Liver (tissue), 9 donors: ENCODE results near the gene C16orf86. TPM values are rescaled to one million over a fixed set of nuclear protein-coding genes. Genes with fewer than 3 reads are reported as not detected.

ENCODE experiments used
- DNase-seq: peaks from one replicate; pipeline ENCODE4 v3.0.0-alpha.2; 2017; ENCODE audit warnings: low spot score
- H3K27ac ChIP-seq, 2 donors: one replicate each; pipeline ENCODE4 v1.7.0; 2013; ENCODE audit warnings: inconsistent platforms in 2 of 2, low read length in 2 of 2, control low read depth in 1 of 2, low read depth in 1 of 2, mild to moderate bottlenecking in 1 of 2
- H3K27me3 ChIP-seq, 4 donors: one replicate each; pipeline versions ENCODE4 v1.6.1 to v1.7.0; 2013; ENCODE audit warnings: low read length in 3 of 4, inconsistent platforms in 1 of 4, mild to moderate bottlenecking in 1 of 4, moderate library complexity in 1 of 4; ENCODE audit not compliant: control insufficient read depth in 4 of 4, insufficient read depth in 4 of 4
- H3K36me3 ChIP-seq, 4 donors: one replicate each; pipeline versions ENCODE4 v1.6.1 to v1.7.0; 2013; ENCODE audit warnings: low read length in 3 of 4, mild to moderate bottlenecking in 3 of 4, low read depth in 1 of 4, moderate library complexity in 1 of 4; ENCODE audit not compliant: control insufficient read depth in 4 of 4, insufficient read depth in 3 of 4
- H3K4me1 ChIP-seq, 4 donors: one replicate each; pipeline versions ENCODE4 v1.6.1 to v1.7.0; 2013; ENCODE audit warnings: low read length in 3 of 4, mild to moderate bottlenecking in 3 of 4, moderate library complexity in 1 of 4; ENCODE audit not compliant: control insufficient read depth in 4 of 4, insufficient read depth in 4 of 4
- H3K4me3 ChIP-seq, 3 donors: one replicate each; pipeline versions ENCODE4 v1.6.1 to v1.7.0; 2013; ENCODE audit warnings: low read length in 3 of 3, control low read depth in 1 of 3, low read depth in 1 of 3, mild to moderate bottlenecking in 1 of 3
- H3K9ac ChIP-seq, 2 donors: one replicate each; pipeline ENCODE4 v1.7.0; 2013; ENCODE audit warnings: low read length in 2 of 2, mild to moderate bottlenecking in 2 of 2, moderate library complexity in 2 of 2, control low read depth in 1 of 2, low read depth in 1 of 2
- H3K9me3 ChIP-seq, 4 donors: one replicate each; pipeline versions ENCODE4 v1.6.1 to v1.7.0; 2013; ENCODE audit warnings: low read length in 3 of 4; ENCODE audit not compliant: control insufficient read depth in 4 of 4
- ATF3 ChIP-seq: IDR thresholded peaks from 2 replicates; pipeline ENCODE4 v1.6.1; 2016; ENCODE audit warnings: antibody characterized with exemption
- CTCF ChIP-seq: fragments of 150-350 bp; IDR thresholded peaks from 2 replicates; pipeline ENCODE4 v1.5.1; 2017; ENCODE audit warnings: improper control_type of control experiment, low read depth, low read length; ENCODE audit not compliant: missing input control
- FOXA1 ChIP-seq: IDR thresholded peaks from 2 replicates; pipeline ENCODE4 v1.6.1; 2016; ENCODE audit warnings: antibody characterized with exemption
- HNF4A ChIP-seq, 2 donors: conservative IDR thresholded peaks; 2 replicates each; pipeline ENCODE4 v1.6.1; 2016; ENCODE audit warnings: antibody characterized with exemption in 2 of 2, mild to moderate bottlenecking in 2 of 2
- JUND ChIP-seq, 2 donors: IDR thresholded peaks; 2 replicates each; pipeline ENCODE4 v1.6.1; 2016; ENCODE audit warnings: antibody characterized with exemption in 2 of 2
- MAX ChIP-seq: IDR thresholded peaks from 2 replicates; pipeline ENCODE4 v1.6.1; 2016; ENCODE audit warnings: antibody characterized with exemption
- NR2F2 ChIP-seq: IDR thresholded peaks from 2 replicates; pipeline ENCODE4 v1.6.1; 2016; ENCODE audit warnings: antibody characterized with exemption
- RAD21 ChIP-seq, 2 donors: IDR thresholded peaks; 2 replicates each; pipeline ENCODE4 v1.6.1; 2016; ENCODE audit warnings: antibody characterized with exemption in 2 of 2, mild to moderate bottlenecking in 2 of 2
- REST ChIP-seq: IDR thresholded peaks from 2 replicates; pipeline ENCODE4 v1.6.1; 2016; ENCODE audit warnings: antibody characterized with exemption, mild to moderate bottlenecking
- SP1 ChIP-seq: IDR thresholded peaks from 2 replicates; pipeline ENCODE4 v1.6.1; 2018; ENCODE audit warnings: antibody characterized with exemption, mild to moderate bottlenecking
- TAF1 ChIP-seq: conservative IDR thresholded peaks from 2 replicates; pipeline ENCODE4 v1.6.1; 2016; ENCODE audit warnings: antibody characterized with exemption, mild to moderate bottlenecking
- YY1 ChIP-seq: IDR thresholded peaks from 2 replicates; pipeline ENCODE4 v1.6.1; 2016; ENCODE audit warnings: antibody characterized with exemption, mild to moderate bottlenecking
- ZBTB33 ChIP-seq: IDR thresholded peaks from 2 replicates; pipeline ENCODE4 v1.6.1; 2016; ENCODE audit warnings: antibody characterized with exemption
- WGBS: extraction: QIAGEN DNeasy Blood & Tissue Kit; methylation state at CpG from one replicate; pipeline ENCODE4 v1.1.7; 2013; 5-methylcytosine and 5-hydroxymethylcytosine counted together
- polyA plus RNA-seq, 2 donors: library from polyadenylated mRNA; stranded (reverse) in 1 of 2; unstranded in 1 of 2; fragments of 200-250 nt in 1 of 2; fragments of >200 nt in 1 of 2; fragmentation: Nextera tagmentation in 1 of 2; extraction: Ambion mirVana in 1 of 2; gene quantifications; one replicate each; pipeline versions ENCODE4 v1.2.1 to v1.2.3, GENCODE V29; 2013 to 2015
- total RNA-seq, 2 donors: library from RNA; depleted of rRNA; stranded (reverse); fragments of >200 nt; gene quantifications; one replicate each; pipeline ENCODE4 v1.2.3, GENCODE V29; 2014
- donor health status: healthy.
- donor health status: healthy.
- donor health status: healthy.
- donor health status: healthy.
- donor health status: healthy.

Gene C16orf86
- total and polyA plus RNA-seq, 4 donors = 1.2 to 2.6 (median 2.1) TPM

- TF ChIP-seq MAX = no peak
Observed at GRCh38 chr16:67664258-67664657, 2.4 kb upstream of the C16orf86 start (continued).

DNA sequence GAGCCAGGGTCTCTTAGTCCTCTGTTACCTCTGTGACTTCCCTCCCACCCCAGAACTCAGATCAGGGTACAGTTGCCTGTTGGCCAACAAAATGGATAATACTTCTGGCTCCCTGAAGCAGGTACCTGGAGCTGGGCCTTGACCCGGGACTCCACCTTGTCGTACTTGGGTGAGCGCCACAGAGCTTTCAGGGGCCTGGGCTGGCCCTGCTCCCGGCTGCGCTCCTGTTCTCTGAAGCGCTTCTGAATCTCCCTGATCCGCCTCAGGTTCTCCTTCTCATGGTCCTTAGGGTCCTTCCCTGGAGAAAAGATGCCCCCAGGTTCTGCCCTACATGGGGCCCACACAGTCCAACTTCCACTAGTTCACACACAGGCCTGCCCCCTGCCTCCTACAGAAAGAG, 1.7 kb upstream of the C16orf86 start:
- Histone ChIP-seq H3K4me1 (peaks cover 21 to 78% (median 54%) of the 10 kb centered on the region in 4 donors), H3K27me3 (no peaks in the 10 kb centered on the region), H3K4me3 (no peak overlapping the region), H3K36me3 (no peaks in the 10 kb centered on the region), H3K9ac (no peak overlapping the region), H3K27ac (no peak overlapping the region), H3K9me3 (no peaks in the 10 kb centered on the region)
- DNase-seq = no peak
- TF ChIP-seq RAD21 (IDR thresholded peaks at IDR 0.05) (no peak), MAX (no peak), HNF4A (conservative IDR thresholded peaks at IDR 0.05) (no peak), ATF3 (no peak), FOXA1 (no peak)
- WGBS = 89% methylated on average over 7 of the region's 7 CpGs

DNA sequence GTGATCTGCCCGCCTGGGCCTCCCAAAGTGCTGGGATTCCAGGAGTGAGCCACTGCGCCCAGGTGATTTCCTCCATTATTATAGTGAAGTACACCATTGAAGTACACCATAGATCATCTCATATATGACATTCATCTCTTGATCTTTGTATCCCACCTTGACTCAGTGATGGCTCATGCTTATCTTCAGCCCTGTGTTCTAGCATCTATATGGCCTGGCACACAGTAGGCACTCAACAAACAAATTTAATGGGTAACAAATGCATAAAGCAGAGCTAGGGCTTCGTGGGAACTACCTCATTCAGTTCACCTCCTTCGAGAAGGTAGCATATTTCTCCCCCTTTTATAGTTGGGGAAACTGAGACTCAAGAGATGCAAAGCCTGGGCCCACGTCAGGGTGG, 1.0 kb upstream of the C16orf86 start:
- no peak for DNase-seq
- 77% methylated on average over 5 of the region's 5 CpGs for WGBS
- Histone ChIP-seq H3K36me3 (no peaks in the 10 kb centered on the region), H3K9ac (peak overlapping the region in 1 of 2 donors; percentile 6), H3K27me3 (no peaks in the 10 kb centered on the region), H3K4me1 (peaks cover 21 to 74% (median 51%) of the 10 kb centered on the region in 4 donors), H3K9me3 (no peaks in the 10 kb centered on the region), H3K4me3 (peak overlapping the region in 1 of 3 donors; percentile 80), H3K27ac (no peak overlapping the region)
- no peak for TF ChIP-seq TAF1
- TF ChIP-seq SP1 = no peak
- no peak for TF ChIP-seq NR2F2
- TF ChIP-seq CTCF = no peak
- no peak for TF ChIP-seq JUND (IDR thresholded peaks at IDR 0.05)
- TF ChIP-seq ZBTB33 = no peak
- no peak for TF ChIP-seq FOXA1
- no peak for TF ChIP-seq MAX
- TF ChIP-seq REST = no peak
- no peak for TF ChIP-seq RAD21 (IDR thresholded peaks at IDR 0.05)
- no peak for TF ChIP-seq YY1
